ENCODE results near the gene GP5.

Gene GP5

GRCh38 chr3:194396859-194397756 is 2.0 kb downstream of the GP5 start:
- DNase-seq: peak; percentile 44

- no peak for DNase-seq
Measured at GRCh38 chr3:194396539-194396858, 2.6 kb downstream of the GP5 start.

GRCh38 chr3:194395778-194396538 is 3.1 kb downstream of the GP5 start:
- no peak for DNase-seq

- DNase-seq: no peak
Measured at GRCh38 chr3:194395212-194395611, 3.9 kb downstream of the GP5 start.

GRCh38 chr3:194392576-194392975 is 6.5 kb downstream of the GP5 start:
- no peak for DNase-seq

GRCh38 chr3:194390835-194391234 is 8.2 kb downstream of the GP5 start:
- DNase-seq: no peak

GRCh38 chr3:194389269-194389668 is 9.8 kb downstream of the GP5 start:
- no peak for DNase-seq

- no peak for DNase-seq
Measured at GRCh38 chr3:194387926-194388418, 11.1 kb downstream of the GP5 start.

GRCh38 chr3:194387276-194387675 is 11.8 kb downstream of the GP5 start:
- no peak for DNase-seq

GRCh38 chr3:194386648-194387047 is 12.4 kb downstream of the GP5 start:
- DNase-seq: no peak

GRCh38 chr3:194386066-194386465 is 13.0 kb downstream of the GP5 start:
- DNase-seq: no peak

GRCh38 chr3:194384569-194385001 is 14.5 kb downstream of the GP5 start:
- no peak for DNase-seq

- DNase-seq: no peak
Measured at GRCh38 chr3:194384156-194384555, 14.9 kb downstream of the GP5 start.

- no peak for DNase-seq
Measured at GRCh38 chr3:194383276-194383940, 15.7 kb downstream of the GP5 start.

- DNase-seq: no peak
Measured at GRCh38 chr3:194382892-194383223, 16.2 kb downstream of the GP5 start.

GRCh38 chr3:194382196-194382891 is 16.7 kb downstream of the GP5 start:
- DNase-seq: no peak

GRCh38 chr3:194381460-194381875 is 17.6 kb downstream of the GP5 start:
- no peak for DNase-seq

GRCh38 chr3:194380326-194380725 is 18.7 kb downstream of the GP5 start:
- no peak for DNase-seq

- no peak for DNase-seq
Measured at GRCh38 chr3:194379651-194380050, 19.4 kb downstream of the GP5 start.

GRCh38 chr3:194379231-194379630 is 19.8 kb downstream of the GP5 start:
- no peak for DNase-seq

GRCh38 chr3:194377708-194378107 is 21.4 kb downstream of the GP5 start:
- DNase-seq: no peak

GRCh38 chr3:194376241-194376560 is 22.9 kb downstream of the GP5 start:
- DNase-seq: no peak

Data from activated CD4-positive, CD25-positive, alpha-beta regulatory T cell treated with anti-CD3 and anti-CD28 coated beads, Interleukin-2, amount 50 U/mL, for 72 hours (primary cell).